ENCODE data around the gene ASPHD1.
"Not testable (repeated sequence)": the region's sequence is repeated elsewhere in the genome, so short reads cannot be mapped to it uniquely, and the experiment has no call there.

The ASPHD1 gene

GRCh38 chr16:29877266-29877961 lies 22.9 kb upstream of the ASPHD1 start:
- peak; percentile 100 for DNase-seq (ENCODE audit: low spot score)

- DNase-seq (ENCODE audit: low spot score): no peak
Observed at GRCh38 chr16:29878172-29878571, 22.1 kb upstream of the ASPHD1 start.

GRCh38 chr16:29881050-29881449 lies 19.2 kb upstream of the ASPHD1 start:
- no peak for DNase-seq (ENCODE audit: low spot score)

GRCh38 chr16:29883987-29884386 lies 16.3 kb upstream of the ASPHD1 start:
- DNase-seq (ENCODE audit: low spot score): no peak

- not testable (repeated sequence) for DNase-seq (ENCODE audit: low spot score)
Observed at GRCh38 chr16:29889372-29889771, 10.9 kb upstream of the ASPHD1 start.

- DNase-seq (ENCODE audit: low spot score): no peak
Observed at GRCh38 chr16:29891525-29892457, 8.5 kb upstream of the ASPHD1 start.

- no peak for DNase-seq (ENCODE audit: low spot score)
Observed at GRCh38 chr16:29892458-29892813, 7.9 kb upstream of the ASPHD1 start.

- DNase-seq (ENCODE audit: low spot score): no peak
Observed at GRCh38 chr16:29893553-29893952, 6.7 kb upstream of the ASPHD1 start.

- DNase-seq (ENCODE audit: low spot score): no peak
Observed at GRCh38 chr16:29894352-29894751, 5.9 kb upstream of the ASPHD1 start.

GRCh38 chr16:29896841-29897240 lies 3.4 kb upstream of the ASPHD1 start:
- DNase-seq (ENCODE audit: low spot score): no peak

- no peak for DNase-seq (ENCODE audit: low spot score)
Observed at GRCh38 chr16:29897333-29897732, 3.0 kb upstream of the ASPHD1 start.

GRCh38 chr16:29898135-29898803 lies 2.0 kb upstream of the ASPHD1 start:
- no peak for DNase-seq (ENCODE audit: low spot score)

- no peak for DNase-seq (ENCODE audit: low spot score)
Observed at GRCh38 chr16:29898804-29899515, 1.3 kb upstream of the ASPHD1 start.

- DNase-seq (ENCODE audit: low spot score): no peak
Observed at GRCh38 chr16:29899516-29900101, 679 bp upstream of the ASPHD1 start, which contains the start of gene SEZ6L2. TSS of gene SEZ6L2 (minus strand) at chr16:29899550. CDS start at chr16:29899019, 531 bp downstream.

GRCh38 chr16:29900888-29901606 lies 759 bp downstream of the ASPHD1 start:
- no peak for DNase-seq (ENCODE audit: low spot score)

GRCh38 chr16:29901607-29901945 lies 1.3 kb downstream of the ASPHD1 start:
- no peak for DNase-seq (ENCODE audit: low spot score)

- no peak for DNase-seq (ENCODE audit: low spot score)
Observed at GRCh38 chr16:29903590-29903989, 3.3 kb downstream of the ASPHD1 start.

GRCh38 chr16:29904947-29905346 lies 4.7 kb downstream of the ASPHD1 start:
- no peak for DNase-seq (ENCODE audit: low spot score)

- no peak for DNase-seq (ENCODE audit: low spot score)
Observed at GRCh38 chr16:29905668-29906067, 5.4 kb downstream of the ASPHD1 start.

- DNase-seq (ENCODE audit: low spot score): no peak
Observed at GRCh38 chr16:29906520-29907244, 6.4 kb downstream of the ASPHD1 start.

Data from NAMALWA (cell line).